Glomerular visceral epithelial cell (primary cell): ENCODE measurements around the gene KIAA1549.

Experiments used
- DNase-seq: peaks from one replicate; pipeline ENCODE4 v3.0.0-alpha.2; 2016; ENCODE audit errors: extremely low spot score

Gene KIAA1549

DNA sequence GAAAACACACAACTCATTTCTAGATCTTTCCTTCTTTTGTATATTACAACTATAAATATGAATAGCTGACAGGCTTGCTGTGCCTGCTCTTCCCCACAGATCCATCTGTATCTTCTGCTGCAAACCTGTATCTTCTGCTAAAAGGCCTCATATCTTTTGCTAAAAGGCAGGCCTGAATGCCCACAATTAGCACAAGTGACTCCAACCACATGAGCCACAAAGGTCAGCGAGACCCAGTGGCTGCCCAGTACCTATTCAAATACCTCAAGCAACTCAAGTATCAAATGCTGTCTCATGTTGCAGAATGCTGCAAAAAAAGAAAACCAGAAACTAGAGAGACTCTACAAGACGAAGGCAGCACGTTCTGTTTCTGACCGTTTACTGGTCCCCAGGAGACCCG, 128.7 kb downstream of the KIAA1549 start:
- no peak for DNase-seq

DNA sequence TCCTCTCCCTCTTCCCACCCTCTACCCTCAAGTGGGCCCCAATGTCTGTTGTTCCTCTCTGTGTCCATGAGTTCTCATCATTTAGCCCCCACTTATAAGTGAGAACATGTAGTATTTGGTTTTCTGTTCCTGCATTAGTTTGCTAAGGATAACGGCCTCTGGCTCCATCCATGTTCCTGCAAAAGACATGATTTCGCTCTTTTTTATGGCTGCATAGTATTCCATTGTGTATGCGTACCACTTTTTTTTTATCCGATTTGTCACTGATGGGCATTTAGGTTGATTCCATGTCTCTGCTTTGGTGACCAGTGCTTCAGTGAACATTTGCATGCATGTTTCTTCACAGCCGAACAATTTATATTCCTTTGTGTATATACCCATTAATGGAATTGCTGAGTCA, 131.5 kb downstream of the KIAA1549 start:
- DNase-seq = no peak

DNA sequence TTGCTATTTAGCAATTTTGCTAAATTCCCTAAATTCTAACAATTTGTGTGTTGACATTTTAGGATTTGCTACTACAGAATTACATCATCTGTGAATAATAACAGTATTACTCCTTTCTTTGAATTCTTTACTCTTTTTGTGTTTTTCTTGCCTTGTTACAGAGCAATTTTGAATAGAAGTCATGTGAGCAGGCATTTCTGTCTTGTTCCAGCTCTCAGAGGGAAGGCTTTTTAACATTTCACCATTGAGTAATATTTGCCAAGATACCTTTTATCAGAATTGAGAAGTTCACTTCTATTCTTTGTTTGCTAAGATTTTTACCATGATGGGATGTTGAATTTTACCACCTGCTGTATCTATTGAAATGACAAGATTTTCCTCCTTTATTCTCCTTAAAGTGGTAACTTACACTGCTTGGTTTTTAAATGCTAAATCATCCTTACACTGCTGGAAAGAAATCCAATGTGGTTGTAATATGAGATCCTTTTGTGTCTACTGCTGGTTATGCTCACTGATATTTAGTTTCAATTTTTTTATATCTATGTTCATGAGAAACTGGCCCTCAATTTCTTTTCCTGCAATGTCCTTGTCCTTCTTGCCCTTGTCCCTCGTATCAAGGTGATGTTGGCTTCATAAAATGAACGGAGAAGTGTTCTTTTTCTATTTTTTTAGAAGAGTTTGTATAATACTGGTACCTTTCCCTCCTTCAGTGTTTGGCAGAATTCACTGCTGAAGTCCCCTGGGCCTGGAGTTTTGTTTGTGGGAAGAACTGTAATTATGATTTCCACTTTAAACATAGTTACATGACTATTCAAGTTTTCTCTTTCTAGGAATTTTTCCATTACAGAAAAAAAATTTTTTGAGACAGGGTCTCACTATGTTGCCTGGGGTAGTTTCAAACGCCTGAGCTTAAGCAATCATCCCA, 132.9 kb downstream of the KIAA1549 start:
- DNase-seq = no peak

DNA sequence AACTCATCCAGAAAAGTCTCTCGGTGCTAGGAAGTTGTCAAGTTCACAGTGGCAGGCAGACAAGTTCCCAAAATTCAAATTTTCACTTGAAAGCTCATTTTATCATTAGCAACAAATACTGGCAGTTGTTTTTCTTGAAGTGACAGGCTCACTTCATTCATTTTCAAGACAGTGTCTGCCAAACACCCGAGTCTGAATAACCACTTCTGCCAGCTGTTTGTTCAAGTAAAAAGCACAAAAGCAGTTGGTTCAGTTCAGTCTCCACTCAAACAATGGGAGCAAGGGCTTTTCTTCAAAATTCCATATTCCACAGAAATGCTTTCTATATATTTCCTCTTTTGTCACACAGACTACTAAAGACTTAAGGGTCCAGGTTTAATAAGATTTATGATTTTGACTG, 135.5 kb downstream of the KIAA1549 start:
- no peak for DNase-seq

DNA sequence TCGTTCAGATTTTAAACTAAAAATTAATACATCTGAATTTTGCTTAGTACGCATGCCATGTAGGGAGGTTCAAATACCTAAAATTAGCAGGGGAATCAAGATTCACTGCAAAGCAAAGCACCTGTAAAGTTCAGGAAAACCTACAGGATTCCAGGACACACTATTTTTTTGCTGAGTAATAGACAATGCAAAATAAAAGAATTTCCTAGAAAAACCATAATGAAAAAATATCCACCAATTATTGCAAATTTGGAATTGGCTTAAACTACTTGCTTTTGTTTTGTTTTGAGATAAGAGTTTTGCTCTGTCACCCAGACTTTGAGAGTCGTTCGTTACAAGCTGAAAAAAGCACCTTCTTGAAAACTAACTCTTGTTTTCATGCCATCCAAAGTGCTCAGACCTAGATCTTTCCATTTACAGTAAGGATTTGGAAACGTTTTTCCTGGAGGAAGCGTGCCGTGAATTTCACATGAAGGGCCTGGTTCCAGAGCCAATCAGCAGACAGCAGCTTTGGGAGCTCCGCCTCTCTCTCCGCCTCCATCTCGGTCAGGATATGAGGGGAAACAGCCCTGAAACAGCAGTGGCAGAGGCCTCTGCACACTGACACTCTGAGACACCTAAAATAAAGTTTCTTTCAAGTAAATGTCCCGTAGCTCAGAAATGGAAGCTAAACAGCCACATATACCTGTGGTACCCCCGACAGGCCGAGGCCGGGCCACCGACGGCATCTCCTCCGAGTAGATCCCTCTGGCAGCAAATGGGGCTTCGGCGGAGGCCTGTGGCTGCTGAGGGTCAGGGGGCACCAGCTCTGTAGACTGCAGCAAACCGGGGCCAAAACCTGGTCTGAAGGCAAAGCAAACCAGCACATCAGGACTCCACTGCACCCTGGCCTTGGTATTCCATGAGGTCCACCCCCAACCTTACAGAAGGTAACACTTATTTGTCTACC, 137.3 kb downstream of the KIAA1549 start:
- no peak for DNase-seq

DNA sequence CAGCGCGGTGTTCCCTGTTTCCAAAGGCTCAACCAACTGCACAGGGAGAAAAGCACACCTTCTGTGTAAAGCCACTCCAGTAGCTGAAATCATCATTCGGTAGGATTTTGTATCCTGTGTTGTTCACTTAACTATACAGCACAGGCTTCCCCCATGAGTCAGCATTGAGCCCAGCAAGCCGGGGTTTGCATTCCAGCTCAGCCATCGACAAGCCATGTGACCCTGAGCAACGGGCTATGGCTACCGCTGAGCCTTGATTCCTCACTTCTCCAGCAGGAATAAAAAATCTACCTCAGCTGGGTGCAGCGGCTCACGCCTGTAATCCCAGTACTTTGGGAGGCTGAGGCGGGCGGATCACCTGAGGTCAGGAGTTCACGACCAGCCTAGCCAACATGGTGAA, 139.1 kb downstream of the KIAA1549 start:
- DNase-seq = peak; percentile 70

DNA sequence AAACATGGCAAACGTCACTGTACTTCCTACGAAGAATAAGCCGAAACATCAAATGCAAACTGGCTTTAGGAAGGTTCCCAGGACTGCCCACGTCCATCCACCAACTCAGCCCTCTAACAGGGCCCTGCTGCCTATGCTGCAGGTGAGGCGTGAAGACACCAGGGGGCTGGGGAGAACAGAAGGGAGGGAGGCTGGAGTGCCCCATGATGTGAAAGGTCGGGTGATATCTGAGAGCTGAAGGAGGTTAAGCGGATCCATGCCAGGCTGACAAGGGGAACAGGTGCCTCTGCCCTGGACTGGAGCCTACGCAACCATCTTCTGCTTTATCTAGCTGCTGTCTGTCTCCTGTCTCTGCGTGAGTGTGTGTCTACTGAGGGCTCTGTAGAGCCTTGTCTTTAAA, 143.0 kb downstream of the KIAA1549 start:
- DNase-seq = no peak

DNA sequence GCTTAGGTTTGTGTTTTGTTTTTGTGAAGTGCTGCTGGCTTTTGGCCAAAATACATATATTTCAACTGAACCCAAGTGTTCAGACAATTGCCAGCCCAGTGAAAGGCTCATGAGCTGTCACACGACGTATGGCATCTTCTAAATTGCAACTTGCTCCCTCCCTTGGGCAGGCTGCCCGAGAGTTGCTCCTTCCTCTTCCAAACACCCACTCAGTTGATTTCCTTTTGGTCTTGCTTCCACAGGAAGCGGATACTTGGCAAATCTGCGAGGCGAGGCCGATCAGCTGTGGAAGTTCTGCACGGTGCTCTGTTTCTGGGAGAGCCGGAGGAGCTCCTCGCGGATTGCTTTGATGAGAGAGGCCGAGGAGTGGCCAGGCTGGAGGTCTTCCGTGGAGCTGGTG, 143.6 kb downstream of the KIAA1549 start:
- no peak for DNase-seq

DNA sequence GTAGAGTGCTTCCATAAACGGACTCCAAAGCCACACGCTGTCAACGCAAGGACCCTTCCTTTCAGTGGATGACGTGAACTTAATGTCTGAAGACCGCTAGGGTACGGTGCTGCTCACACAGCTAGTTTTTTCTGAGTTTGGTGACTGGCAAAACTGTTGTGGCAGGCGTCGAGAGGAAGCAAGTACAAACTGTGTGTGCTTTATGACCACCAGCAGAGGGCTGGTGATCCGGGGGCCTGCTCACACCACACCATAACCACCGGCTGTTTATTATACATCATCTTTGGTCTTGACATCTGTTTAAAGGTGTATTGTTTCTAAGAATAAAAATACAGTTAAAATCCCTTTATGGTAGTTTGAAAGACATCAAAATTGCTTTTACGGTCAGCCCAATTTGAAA, 146.1 kb downstream of the KIAA1549 start:
- DNase-seq = no peak

DNA sequence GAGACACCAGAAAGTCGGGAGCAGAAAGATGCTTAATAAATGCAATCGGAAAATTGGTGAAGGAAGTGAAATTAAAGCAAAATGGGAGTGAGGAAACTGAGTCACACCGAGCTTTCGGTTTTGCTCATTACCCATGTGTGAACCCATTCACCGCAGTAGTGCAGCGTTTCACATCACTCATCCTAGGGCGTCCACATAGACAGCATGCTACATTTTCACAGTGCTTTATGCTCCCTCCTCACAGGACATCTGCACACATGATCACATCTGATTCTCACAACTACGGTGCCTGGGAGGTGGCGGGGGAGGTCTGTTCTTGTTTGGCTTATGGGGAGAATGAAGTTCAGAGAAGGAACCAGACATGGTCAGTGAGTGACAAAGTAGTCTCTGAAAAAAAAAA, 146.6 kb downstream of the KIAA1549 start:
- no peak for DNase-seq

DNA sequence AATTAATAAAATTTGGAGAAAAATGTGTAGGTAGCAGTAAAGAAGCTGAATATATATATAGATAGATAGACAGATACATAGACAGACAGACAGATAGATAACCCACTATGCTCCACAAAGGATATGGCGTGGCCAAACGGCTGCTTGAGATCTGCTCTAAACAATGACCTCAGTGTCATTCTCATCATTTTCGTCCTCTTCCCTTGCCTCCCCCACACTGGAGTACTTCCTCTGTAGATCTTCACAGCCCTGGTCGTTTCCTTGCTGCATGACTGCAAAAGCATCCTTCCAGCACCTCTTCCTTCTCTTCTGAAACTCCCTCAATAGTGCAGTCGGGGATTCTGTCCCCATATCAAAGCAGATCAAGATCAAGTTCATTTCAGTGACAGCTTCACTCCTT, 147.6 kb downstream of the KIAA1549 start:
- DNase-seq = no peak

DNA sequence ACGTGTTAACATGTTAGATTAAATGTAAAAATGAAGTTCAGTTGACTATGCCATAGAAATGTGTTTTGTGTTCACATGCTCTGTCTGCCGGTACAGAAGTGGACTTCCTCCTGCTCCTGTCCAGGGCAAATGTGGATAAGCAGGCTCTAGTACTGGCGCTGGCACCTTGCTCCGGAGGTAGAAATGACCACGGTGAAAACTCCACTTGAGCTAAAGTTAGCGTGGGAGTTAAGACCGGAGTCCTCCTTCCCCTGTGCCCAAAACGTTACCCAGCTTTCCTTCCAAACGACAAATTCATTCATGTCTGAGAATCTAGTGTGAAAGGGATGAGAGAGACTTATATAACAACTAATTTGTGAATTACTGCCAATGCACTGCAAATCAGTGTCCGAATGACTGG, 148.2 kb downstream of the KIAA1549 start:
- no peak for DNase-seq

DNA sequence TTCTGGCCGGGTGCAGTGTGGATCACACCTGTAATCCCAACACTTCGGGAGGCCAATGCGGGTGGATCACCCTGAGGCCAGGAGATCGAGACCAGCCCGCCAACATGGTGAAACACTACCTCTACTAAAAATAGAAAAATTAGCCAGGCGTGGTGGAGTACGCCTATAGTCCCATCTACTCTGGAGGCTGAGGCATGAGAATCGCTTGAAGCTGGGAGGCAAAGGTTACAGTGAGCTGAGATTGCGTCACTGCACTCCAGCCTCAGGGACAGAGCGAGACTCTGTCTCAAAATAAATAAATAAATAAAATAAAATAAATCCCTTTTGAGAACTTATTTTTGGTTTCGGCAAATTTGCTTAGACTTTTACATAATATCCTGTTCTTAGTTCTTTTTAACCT, 151.9 kb downstream of the KIAA1549 start:
- no peak for DNase-seq

DNA sequence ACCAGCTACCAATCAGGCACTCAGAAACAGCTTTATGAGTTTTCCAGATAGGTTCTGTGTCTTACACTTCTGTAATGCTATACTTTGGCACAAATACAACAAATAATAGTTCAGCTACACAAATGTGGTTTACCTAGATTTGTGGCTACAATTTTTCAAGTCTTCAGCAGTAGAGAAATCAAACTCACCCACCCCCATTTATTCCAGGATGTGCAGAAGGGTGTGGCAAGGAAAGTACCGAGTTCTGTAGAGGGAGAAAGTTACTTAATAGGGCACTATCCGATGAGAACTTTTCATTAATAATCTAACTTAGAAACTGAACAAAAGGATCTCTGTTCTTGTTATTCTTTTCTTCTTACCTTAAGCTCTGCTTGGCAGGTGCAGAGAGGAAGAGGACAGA, 152.9 kb downstream of the KIAA1549 start:
- no peak for DNase-seq

DNA sequence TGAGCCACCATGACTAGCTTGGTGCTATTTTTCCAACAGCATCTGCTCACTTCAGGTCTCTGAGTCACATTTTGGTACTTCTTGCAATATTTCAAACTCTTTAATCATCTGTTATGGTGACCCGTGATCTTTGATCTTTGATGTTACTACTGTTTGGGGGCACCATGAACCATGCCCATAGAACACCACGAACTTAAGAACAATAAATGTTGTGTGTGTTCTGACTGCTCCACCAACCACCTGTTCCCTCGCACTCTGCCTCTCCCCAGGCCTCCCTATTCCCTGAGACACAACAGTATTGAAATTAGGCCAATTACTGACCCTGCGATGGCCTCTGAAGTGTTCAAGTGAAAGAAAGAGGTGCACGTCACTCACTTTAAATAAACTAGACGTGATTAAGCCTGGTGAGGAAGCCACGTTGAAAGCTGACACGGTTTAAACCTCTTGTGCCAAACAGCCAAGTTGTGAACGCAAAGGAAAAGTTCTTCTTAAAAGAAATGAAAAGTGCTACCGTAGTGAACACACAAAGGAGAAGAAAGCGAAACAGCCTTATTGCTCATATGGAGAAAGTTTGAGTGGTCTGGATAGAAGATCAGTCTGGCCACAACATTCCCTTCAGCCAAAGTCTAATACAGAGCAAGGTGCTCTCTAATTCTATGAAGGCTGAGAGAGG, 156.0 kb downstream of the KIAA1549 start:
- DNase-seq = no peak

DNA sequence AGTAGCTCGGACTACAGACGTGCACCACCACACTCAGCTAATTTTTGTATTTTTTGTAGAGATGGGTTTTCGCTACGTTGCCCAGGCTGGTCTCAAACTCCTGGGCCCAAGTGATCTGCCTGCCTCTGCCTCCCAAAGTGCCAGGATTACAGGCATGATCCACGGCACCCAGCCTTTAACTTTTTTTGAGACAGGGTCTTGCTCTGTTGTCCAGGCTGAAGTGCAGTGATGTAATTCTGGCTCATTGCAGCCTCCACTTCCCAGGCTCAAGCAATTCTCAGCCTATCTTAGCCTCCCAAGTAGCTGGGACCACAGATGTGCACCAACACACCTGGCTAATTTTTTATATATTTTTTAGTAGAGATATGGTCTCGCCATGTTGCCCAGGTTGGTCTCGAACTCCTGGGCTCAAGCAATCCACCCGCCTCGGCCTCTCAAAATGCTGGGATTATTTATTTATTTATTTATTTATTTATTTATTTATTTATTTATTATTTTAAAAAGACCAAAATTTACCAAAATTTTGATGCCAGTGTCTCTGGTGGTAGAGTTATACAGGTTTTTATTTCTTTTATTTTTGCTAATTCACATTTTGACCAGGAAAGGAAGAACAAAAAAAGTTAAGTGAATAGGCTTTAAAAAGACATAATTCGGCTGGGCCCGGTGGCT, 158.2 kb downstream of the KIAA1549 start:
- no peak for DNase-seq

DNA sequence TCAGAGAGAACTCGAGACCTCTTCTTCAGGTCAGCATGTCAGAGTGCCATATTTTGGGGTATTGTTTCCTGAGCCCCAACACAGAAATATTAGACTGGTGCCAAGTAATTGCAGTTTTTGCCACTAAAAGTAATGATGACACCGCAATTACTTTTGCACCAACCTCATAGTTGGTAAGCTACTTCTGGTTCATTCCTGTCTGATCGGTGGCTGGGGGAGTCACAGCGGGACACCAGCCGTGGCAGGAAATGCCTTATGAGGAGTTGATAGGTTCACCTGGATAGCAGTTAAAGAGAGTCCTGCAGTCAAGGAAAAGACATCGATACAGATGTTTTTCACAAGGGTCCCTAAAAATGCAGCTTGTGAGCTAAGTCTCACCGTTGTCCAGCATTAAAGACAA, 159.3 kb downstream of the KIAA1549 start:
- DNase-seq = no peak

DNA sequence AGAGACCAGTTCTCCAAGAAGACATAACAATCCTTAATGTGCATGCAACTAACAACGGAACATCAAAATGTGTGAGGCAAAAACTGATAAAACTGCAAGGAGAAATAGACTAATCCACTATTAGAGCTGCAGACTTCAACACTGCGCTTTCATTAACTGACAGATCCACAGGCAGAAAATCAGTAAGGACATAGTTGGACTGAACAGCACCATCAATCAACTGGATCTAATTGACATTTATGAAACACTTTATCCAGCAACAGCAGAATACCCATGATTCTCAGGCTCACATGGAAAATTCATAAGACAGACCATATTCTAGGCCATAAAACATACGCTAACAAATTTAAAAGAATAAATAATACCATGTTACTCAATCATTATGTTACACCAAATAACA, 161.6 kb downstream of the KIAA1549 start:
- DNase-seq = no peak

DNA sequence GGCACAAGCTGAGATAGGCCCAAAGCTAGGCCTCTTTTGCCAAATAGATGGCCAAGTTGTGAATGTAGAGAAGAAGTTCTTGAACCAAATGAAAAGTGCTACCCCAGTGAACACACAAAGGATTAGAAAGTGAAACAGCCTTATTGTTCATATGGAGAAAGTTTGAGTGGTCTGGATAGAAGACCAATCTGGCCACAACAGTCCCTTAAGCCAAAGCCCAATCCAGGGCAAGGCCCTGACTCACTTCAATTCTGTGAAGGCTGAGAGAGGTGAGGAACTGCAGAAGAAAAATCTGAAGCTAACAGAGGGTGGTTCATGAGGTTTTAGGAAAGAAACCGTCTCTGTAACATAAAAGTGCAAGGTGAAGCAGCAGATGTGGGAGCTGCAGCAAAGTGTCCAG, 164.5 kb downstream of the KIAA1549 start:
- no peak for DNase-seq

DNA sequence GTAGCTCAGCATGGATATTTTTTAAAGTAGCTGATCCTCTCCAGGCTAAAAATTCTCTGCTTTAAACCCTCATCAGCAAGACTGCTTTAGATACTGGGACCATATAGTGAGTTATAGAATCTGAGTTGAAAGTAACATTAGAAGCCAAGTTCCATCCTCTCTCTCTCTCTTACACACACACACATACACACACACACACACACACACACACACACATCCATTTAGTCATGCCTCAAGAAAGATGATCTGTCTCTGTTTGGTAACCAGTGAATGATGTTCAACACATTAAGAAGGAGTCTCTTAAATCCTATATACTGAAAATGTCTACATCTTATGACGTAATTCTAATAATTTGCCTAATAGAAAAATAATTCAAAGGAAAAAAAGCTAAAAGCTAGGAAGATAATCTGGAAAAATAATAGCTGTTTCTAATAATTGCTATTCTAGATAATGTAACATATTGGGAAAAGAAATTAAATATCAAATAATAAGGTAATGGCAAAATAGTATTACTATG, 166.3 kb downstream of the KIAA1549 start:
- DNase-seq = peak; percentile 7

DNA sequence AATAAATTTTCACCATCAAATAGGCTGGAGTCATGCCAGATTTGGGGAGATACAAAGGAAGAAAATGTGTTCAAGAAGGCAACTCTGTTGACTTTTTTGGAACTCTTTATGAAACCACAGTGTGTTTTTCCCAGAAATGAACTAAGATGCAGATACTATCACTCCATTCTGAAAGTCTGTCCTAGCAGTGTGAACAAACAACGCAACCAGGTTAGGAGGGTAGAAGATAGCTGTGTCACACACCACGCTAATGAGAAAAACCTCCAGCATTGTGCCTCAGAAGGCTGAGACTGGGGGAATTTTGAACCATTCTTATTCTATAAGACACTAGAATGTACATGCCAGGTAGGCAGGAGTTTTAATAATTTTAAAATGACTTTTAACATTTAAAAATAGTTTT, 167.2 kb downstream of the KIAA1549 start:
- no peak for DNase-seq
